LNCaP clone FGC (cell line): ENCODE results near the gene OTUD6A.

Experiments
- DNase-seq: peaks from one replicate; pipeline ENCODE4 v3.0.0-alpha.2; 2011; ENCODE audit warnings: low read depth
- H3K4me3 ChIP-seq: 2 replicates; pipeline ENCODE4 v1.5.1; 2011; ENCODE audit warnings: mild to moderate bottlenecking, low read depth, low read length, control low read depth
- TF ChIP-seq, protein P1 (sequence below): IDR thresholded peaks from 2 replicates; pipeline ENCODE4 v1.5.1; 2012; ENCODE audit warnings: mild to moderate bottlenecking; ENCODE audit not compliant: control insufficient read depth, insufficient read depth; ENCODE audit errors: extremely low read depth

Gene OTUD6A

GRCh38 chrX:70054391-70054790, 7.9 kb upstream of the OTUD6A start:
- DNase-seq: no peak
- no peak overlapping the region for H3K4me3 ChIP-seq
- TF ChIP-seq, protein P1, sequence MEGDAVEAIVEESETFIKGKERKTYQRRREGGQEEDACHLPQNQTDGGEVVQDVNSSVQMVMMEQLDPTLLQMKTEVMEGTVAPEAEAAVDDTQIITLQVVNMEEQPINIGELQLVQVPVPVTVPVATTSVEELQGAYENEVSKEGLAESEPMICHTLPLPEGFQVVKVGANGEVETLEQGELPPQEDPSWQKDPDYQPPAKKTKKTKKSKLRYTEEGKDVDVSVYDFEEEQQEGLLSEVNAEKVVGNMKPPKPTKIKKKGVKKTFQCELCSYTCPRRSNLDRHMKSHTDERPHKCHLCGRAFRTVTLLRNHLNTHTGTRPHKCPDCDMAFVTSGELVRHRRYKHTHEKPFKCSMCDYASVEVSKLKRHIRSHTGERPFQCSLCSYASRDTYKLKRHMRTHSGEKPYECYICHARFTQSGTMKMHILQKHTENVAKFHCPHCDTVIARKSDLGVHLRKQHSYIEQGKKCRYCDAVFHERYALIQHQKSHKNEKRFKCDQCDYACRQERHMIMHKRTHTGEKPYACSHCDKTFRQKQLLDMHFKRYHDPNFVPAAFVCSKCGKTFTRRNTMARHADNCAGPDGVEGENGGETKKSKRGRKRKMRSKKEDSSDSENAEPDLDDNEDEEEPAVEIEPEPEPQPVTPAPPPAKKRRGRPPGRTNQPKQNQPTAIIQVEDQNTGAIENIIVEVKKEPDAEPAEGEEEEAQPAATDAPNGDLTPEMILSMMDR: no peak

DNA sequence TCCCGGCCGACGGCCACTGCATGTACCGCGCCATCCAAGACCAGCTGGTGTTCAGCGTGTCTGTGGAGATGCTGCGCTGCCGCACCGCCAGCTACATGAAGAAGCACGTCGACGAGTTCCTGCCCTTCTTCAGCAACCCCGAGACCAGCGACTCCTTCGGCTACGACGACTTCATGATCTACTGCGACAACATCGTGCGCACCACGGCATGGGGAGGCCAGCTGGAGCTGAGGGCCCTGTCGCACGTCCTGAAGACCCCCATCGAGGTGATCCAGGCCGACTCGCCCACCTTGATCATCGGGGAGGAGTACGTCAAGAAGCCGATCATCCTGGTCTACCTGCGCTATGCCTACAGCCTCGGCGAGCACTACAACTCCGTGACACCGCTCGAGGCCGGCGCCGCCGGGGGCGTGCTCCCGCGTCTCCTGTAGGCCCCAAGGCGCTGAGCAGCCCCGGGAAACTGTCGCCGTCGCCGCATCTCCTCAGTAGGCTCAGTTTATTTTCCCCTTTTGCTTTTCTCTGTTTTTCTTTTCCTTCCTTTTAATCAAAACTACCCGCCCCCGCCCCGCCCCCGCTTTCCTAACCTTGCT, 799 bp downstream of the OTUD6A start:
- DNase-seq: no peak
- no peak overlapping the region for H3K4me3 ChIP-seq
- TF ChIP-seq, protein P1: no peak

GRCh38 chrX:70066646-70067045, 4.4 kb downstream of the OTUD6A start:
- TF ChIP-seq, protein P1: no peak
- DNase-seq: no peak

DNA sequence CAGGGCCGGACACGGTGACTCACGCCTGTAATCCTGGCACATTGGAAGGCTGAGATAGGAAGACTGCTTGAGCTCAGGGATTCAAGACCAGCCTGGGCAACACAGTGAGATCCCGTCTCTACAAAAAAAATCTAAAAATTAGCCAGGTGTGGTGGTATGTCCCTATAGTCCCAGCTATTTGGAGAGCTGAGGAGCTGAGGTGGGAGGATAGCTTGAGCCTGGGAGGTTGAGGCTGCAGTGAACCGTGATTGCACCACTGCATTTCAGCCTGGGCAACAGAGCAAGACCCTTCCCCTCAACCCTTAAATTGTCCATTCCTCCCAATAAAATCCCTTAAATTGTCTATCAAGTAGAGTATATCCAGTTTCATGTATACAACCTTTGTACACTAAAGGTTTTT, 17.0 kb downstream of the OTUD6A start:
- no peak overlapping the region for H3K4me3 ChIP-seq
- no peak for DNase-seq
- TF ChIP-seq, protein P1: no peak

More at GRCh38 chrX:70066646-70067045, 4.4 kb downstream of the OTUD6A start:
- no peak overlapping the region for H3K4me3 ChIP-seq

DNA sequence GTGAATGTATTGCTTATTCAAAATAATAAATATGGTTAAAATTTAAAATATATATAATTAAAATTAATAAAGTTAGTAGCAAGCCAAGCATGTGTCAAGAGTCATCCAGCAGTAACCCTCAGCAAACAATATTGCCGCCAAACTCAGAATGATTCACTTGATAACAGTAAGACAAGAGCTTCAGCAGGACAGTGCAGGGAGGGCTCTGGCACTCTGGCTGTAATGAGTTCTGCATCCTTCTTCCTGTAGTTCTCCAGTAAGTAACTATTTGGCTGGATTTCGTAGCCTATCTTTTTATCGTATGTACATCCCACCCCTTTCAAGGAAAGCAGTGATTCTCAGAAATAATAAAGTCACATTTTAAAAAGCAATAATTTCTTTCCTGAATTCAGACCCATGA, 17.6 kb downstream of the OTUD6A start:
- TF ChIP-seq, protein P1: no peak
- no peak for DNase-seq
- H3K4me3 ChIP-seq: no peak overlapping the region

DNA sequence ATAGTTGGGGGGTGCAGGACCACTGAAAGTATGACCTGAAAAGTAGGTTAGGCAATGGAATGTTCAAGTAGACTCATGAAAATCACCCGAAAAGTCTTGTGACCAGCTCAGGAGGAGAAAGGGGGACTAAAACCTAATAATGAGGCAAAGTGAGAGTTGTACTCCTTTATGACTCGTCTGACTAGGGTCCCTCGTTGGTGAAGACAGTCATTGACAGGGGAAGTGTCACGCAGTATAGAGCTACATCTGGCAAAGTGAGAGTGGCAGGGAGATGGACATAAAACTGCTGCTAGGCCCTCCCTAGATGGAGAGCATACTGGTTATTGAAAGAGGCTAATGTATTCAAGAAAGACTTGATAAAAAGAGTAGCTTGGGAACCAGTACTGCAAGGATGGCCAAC, 20.5 kb downstream of the OTUD6A start:
- H3K4me3 ChIP-seq: no peak overlapping the region
- DNase-seq: no peak
- TF ChIP-seq, protein P1: no peak

DNA sequence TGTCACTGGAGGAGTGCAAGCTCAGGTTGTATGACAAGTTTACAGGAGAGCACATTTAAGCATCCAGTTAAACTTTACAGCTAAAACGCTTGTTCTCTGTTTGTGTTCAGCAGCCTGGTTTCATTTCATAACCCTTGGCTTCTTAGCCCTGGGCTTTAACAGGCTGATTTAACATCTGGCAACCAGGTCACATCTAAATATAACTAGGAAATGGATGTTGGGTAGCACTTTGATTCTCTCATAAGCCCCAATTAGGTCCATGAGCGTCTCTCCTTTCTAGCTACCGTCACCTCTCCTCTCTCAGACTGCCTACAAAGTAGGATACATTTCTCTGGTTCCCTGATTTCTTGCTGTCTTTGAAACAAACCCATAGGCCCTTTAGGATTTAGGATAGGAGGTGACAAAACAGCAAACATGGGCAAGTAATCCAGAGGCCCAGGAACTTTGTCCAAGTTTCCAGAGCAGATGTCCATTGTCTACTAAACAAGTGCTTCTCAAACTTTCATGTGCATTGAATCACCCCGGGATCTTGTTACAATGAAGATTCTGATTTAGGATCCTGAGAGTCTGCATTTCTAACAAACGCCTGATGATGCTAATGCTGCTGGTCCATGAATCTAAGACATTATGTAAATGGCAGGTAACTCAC, 22.5 kb downstream of the OTUD6A start:
- no peak overlapping the region for H3K4me3 ChIP-seq
- TF ChIP-seq, protein P1: no peak
- DNase-seq: no peak
